Measurements from ENCODE around the gene SUCLG1.

Gene SUCLG1

GRCh38 chr2:84460670-84461069 is 1.6 kb upstream of the SUCLG1 start:
- DNase-seq = no peak

DNA sequence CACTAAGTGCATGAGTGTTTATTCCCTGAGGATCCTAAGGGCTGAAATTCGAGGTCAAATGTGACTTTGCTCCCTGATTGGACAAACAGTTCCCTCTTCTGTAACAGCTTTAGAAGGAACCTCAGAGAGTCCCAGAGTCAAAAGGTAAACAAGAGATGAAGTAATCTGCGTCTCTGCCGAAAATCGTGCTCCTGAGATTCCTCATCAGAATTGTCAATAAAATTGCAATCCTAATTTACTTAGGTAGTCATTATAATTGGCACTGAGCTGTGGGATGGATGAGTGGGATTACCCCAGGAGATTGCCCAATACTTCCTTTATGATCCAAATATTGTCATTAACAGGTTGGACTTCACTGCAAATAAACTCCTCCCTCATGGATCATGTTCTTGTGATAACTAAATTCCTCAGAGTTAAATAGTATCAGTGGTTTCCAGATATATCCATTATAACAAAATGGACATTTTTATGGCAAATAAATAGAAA is 907 bp upstream of the SUCLG1 start:
- DNase-seq = no peak

- no peak for DNase-seq
Measured at GRCh38 chr2:84458551-84459017, 496 bp downstream of the SUCLG1 start.

DNA sequence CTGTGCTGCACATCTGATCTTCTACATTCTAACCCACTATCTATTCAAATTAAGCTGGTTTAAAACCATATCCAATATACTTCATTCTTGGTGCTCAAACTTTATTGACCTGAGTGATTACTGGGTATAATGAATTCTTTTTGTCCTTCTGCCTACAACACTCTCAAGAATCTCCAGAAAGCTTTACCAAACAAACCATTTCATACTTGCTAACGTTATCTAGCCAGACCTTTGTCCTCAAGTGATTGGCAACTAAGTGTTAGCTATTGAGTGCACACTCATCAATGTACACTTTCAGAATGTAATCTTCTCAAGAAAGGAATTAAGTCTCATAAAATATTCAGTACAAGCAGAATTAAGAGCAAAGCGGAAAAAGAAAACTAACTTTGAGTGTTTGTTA is 1.4 kb downstream of the SUCLG1 start:
- DNase-seq = no peak

GRCh38 chr2:84456156-84456555 is 2.9 kb downstream of the SUCLG1 start:
- no peak for DNase-seq

GRCh38 chr2:84454581-84454980 is 4.5 kb downstream of the SUCLG1 start:
- DNase-seq = no peak

GRCh38 chr2:84452624-84453023 is 6.5 kb downstream of the SUCLG1 start:
- no peak for DNase-seq

- no peak for DNase-seq
Measured at GRCh38 chr2:84451579-84451978, 7.5 kb downstream of the SUCLG1 start.

DNA sequence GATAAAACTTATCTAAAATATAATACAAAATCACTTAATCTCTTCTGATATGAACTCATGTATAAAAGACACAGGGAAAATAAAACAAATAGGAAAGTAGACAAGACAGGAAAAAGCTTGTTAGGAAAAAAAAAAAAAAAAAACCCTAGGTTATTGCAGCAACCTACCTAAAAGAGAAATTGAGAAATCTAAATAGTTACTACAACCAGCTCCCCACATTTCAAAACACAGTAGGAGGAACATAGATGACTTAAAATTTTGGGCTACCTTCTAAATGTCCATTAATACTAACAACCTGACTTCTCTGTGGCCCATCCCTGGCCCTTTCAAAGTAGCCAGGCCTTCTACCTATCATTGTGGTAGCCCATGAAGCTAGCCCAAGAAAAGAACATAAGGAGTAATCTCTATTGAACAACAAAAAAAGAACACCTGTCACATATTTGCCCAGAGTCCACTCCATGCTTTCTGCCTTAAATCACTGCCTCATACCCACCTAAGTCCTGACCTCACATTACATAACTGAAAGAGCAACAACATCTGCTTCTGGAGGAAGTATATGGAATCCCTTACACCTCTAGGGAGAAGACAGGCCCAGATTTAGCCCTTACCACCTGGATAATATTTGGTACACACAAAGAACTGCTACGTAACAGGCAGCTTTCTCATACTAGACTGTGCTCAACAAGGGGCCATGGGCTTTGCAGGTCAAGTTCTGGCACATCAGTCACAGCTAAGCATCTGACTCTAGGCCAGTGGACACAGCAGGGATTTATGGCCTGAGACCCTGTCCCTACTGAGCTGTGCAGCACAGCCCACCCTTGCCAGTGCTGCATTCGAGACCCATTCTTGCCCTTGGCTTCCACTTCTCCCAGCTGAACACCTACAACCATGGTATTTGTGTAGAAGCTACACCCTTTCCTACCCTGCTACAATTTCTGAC is 8.5 kb downstream of the SUCLG1 start:
- no peak for DNase-seq

GRCh38 chr2:84449711-84450110 is 9.4 kb downstream of the SUCLG1 start:
- no peak for DNase-seq

GRCh38 chr2:84449055-84449454 is 10.0 kb downstream of the SUCLG1 start:
- DNase-seq = no peak

GRCh38 chr2:84443477-84443876 is 15.6 kb downstream of the SUCLG1 start:
- no peak for DNase-seq

DNA sequence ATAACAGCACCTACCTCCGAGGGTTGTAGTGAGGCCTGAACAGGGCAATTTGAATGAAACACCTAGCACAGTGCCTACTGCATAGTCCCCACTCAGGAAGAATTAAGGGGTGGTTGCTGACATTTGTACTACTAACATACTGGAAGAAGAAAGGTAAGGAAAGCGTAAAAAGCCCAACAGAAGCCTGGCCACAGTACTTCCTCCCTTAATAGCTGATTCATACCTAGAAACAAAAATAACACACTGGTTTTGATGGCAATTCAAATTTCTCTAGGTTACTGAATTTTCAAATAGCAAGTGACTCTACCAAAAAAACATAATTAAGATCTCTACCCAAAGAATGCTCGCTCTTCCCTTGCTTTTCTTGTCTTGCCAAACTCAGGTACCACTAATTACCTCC is 16.2 kb downstream of the SUCLG1 start:
- no peak for DNase-seq

DNA sequence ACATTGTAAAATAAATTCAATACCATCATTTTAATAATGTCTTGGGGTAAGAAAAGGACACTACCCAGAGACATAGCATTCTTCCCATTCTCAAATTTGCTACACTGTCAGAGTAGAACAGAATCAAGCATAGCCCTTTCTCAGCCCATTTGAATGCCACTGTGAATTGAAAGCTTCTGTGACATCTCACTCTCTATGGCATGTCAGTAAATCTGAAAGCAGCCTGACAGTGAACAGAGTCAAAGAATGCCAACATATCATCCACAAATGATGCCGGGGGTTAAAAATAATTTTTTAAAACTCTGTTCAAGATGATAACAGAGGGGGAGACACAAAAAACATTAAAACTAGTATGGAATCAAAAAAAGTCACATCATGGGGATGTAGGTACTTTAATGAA is 17.6 kb downstream of the SUCLG1 start:
- DNase-seq = no peak

DNA sequence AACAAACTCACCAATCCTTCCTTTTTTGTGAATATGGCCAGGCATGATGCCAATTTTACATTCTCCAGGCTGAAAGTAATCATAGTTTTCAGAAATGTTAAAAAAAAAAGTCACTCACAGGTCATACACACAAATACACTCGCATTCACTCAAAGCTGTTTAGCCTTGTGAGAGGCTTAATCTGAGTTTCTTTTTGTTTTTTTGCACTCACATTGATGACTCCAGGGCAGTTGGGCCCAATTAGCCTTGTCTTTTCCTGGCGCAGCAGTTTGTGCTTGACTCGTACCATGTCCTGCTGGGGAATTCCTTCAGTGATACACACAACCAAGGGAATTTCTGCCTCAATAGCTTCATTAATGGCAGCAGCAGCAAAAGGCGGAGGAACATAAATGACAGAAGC is 18.0 kb downstream of the SUCLG1 start:
- DNase-seq = no peak

GRCh38 chr2:84435345-84436025 is 23.6 kb downstream of the SUCLG1 start:
- DNase-seq = no peak

DNA sequence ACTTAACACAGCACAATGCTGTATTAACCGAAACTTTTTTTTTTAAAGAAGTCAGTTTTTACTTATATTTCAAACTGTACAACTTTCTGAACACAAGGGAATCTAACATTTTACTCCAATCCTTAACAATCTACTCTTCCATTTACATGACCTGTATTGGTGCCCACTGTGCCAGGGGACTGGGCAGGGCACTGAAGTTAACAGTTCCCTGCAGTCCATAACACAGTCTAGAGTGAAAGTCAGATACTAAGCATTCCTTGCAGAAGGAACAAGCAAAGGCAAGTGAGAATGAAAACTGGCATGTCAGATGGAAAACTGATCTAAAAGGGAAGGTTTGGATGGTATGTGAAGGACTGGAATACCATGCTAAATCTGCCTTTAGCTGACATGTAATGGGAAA is 29.8 kb downstream of the SUCLG1 start:
- DNase-seq = no peak

DNA sequence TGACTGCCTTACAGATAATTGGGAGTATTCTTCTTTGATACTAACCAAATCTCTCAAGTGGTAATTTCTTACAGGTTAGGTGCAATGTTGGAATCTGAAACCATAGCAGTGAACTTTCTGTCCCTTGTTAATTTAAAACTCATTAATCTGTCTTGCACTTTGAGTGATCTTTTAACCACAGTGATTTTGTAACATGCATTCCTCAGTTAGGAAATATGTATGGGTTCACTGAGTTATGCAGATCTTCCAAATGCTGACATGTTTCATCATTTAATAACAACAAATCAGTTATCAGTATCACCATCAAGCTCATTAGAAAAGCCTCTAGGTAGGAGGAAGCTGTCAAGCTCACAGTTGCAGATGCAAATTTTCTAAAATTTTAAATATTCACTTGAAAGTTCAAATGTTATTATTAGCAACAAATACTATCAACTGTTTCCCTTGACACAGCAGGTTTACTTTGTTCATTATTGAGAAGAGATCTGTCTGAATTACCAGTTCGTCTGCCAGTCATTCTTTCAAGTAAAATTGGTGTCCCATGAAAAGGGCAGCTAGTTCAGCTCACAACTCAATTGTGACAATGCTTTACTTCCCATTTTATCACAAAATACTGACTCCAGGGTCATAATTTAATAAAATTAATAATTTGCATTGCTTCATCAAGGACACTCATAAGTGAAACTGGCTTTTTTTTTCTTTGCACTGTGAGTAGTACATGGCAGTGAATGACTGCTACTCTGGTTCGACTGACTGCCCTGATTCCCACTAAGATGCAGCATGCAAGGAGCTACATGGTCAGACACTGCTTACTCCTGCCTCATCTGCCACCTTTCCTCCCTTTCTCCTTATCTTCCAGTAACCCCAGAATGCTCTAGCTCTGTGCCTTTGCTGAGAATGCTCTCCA is 31.6 kb downstream of the SUCLG1 start:
- no peak for DNase-seq

GRCh38 chr2:84425310-84425709 is 33.8 kb downstream of the SUCLG1 start:
- no peak for DNase-seq

DNA sequence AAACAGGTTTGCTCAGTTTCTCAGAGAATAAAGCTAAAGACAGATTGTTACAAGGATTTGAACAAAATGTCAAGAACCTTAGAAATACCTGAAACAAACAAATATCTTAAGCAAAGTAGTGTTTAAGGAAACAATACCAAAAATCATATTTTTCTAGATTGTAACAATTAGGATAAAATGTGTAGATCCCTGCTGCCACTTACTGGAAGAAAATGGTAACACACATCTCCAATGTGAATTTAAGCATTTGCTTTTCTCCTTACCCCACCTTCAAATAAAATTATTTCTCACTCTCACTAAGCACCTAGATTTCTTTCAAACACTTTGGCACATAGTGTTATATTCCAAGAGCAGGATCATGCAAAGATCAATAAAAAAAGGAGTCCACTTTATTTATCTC is 34.9 kb downstream of the SUCLG1 start:
- DNase-seq = no peak

DNA sequence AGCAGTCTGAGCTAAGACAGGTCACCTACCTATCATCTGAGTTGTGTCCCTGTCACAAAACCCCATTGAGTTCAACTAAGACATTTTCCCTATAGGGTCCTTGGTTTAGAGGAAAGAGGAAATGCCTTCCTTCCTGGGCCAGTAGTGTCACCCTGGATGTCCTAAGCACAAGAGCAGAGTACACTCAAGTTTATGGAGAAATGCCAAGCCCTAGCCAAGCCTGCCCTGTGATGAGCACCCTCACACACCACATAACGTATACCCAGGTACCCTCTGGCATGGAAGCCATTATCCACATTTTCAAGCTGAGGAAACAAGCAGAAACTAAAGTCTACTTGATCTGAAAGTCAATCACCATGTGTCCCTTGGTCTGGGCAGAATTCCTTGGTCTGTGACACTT is 37.3 kb downstream of the SUCLG1 start:
- no peak for DNase-seq

GRCh38 chr2:84421197-84421596 is 37.9 kb downstream of the SUCLG1 start:
- no peak for DNase-seq

Data from NCI-H187 treated with DMSO at 0.1 percent for 48 hours (cell line).